ENCODE data around the gene ARHGAP24.

ARHGAP24 gene

DNA sequence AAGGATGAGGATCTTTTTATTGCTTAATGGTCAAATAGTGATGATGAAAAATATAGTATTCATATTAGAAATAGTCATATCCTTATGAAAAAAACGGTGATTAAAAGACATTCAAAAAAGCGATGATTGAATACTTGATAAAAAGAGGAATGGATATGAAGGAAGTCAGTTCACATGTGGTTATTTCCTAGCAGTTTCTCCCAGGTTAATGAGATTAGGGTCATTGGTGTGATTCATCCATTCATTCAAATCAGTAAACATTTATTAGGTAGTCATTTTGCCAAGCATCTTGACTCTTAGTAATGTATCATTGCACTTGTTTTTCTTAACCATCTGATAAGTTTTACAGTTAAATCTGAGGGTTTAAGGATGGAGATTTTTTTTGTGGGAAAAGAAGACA lies 294.1 kb downstream of the ARHGAP24 start:
- Histone ChIP-seq H3K9me3 (ENCODE audit: control insufficient read depth, low read length) (no peaks in the 10 kb centered on the region), H3K36me3 (ENCODE audit: control insufficient read depth, insufficient read depth, low read length) (no peaks in the 10 kb centered on the region), H3K9ac (ENCODE audit: low read length) (no peak overlapping the region), H3K27me3 (ENCODE audit: control insufficient read depth, insufficient read depth, low read length) (no peaks in the 10 kb centered on the region), H3K4me3 (ENCODE audit: low read length) (no peak overlapping the region), H3K4me1 (ENCODE audit: control insufficient read depth, insufficient read depth, low read length) (no peaks in the 10 kb centered on the region)

DNA sequence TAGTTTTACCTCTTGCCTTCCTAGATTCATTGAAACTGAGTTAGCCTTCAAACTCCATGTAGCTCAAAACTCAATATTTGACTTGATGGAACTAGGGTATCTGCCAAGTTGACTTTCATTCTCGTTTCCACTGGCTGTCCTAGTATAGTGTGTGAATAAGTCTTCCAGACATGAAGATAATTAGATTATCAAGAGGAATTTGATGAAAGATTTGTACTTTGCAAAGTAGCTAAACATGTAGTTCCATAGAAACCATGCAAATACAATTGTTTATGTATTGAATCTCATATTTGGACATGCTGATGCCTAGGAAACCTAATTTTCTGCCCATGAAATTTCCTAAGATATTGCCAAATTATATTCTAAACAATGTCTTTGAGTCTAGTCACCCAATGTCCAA lies 297.5 kb downstream of the ARHGAP24 start:
- no peak overlapping the region for H3K9ac ChIP-seq (ENCODE audit: low read length)
- no peaks in the 10 kb centered on the region for H3K27me3 ChIP-seq (ENCODE audit: control insufficient read depth, insufficient read depth, low read length)
- no peak overlapping the region for H3K4me3 ChIP-seq (ENCODE audit: low read length)
- H3K4me1 ChIP-seq (ENCODE audit: control insufficient read depth, insufficient read depth, low read length), result no peaks in the 10 kb centered on the region
- H3K36me3 ChIP-seq (ENCODE audit: control insufficient read depth, insufficient read depth, low read length), result no peaks in the 10 kb centered on the region
- H3K9me3 ChIP-seq (ENCODE audit: control insufficient read depth, low read length), result no peaks in the 10 kb centered on the region

DNA sequence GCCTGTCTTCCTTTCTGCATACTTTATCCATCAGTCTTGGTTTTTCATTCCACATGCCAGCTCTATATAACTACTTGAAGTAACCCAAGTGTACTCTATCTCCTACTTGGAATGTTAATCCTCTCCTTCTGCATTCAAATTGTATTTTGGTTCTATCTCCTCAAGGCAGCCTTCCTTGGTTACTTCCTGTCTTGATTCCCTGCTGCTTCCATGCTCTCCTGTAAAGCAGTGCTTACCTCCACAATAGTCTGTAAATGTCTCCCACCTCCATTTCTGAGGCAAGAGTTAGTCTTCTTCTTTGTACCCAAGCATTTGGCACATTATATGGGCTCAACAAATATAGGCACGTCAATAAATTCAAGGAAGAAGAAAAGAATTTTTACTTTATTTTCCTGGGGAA lies 298.4 kb downstream of the ARHGAP24 start:
- no peaks in the 10 kb centered on the region for H3K36me3 ChIP-seq (ENCODE audit: control insufficient read depth, insufficient read depth, low read length)
- H3K9me3 ChIP-seq (ENCODE audit: control insufficient read depth, low read length), result no peaks in the 10 kb centered on the region
- H3K4me1 ChIP-seq (ENCODE audit: control insufficient read depth, insufficient read depth, low read length), result no peaks in the 10 kb centered on the region
- H3K4me3 ChIP-seq (ENCODE audit: low read length), result no peak overlapping the region
- no peaks in the 10 kb centered on the region for H3K27me3 ChIP-seq (ENCODE audit: control insufficient read depth, insufficient read depth, low read length)
- no peak overlapping the region for H3K9ac ChIP-seq (ENCODE audit: low read length)

DNA sequence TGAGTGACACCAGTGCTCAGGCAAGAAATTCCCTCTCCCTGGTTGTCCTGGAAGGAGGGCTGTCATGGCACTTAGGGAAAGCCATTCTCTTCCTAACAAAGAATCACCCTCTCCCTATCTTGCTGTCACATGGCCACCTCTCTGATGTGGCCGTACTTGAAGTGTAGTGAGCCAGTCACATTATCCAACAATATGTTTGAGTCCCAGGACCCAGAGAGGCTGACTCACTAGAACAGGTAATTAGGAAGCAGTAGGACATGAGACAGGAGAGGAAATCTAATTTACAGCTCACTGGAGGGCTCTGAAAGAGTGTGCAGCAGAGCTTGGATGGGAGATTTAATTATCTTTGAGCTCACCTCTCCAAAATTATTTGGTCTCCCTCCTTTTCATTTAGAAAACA lies 299.1 kb downstream of the ARHGAP24 start:
- no peak overlapping the region for H3K9ac ChIP-seq (ENCODE audit: low read length)
- H3K36me3 ChIP-seq (ENCODE audit: control insufficient read depth, insufficient read depth, low read length), result no peaks in the 10 kb centered on the region
- H3K9me3 ChIP-seq (ENCODE audit: control insufficient read depth, low read length), result no peaks in the 10 kb centered on the region
- no peaks in the 10 kb centered on the region for H3K27me3 ChIP-seq (ENCODE audit: control insufficient read depth, insufficient read depth, low read length)
- no peak overlapping the region for H3K4me3 ChIP-seq (ENCODE audit: low read length)
- no peaks in the 10 kb centered on the region for H3K4me1 ChIP-seq (ENCODE audit: control insufficient read depth, insufficient read depth, low read length)

DNA sequence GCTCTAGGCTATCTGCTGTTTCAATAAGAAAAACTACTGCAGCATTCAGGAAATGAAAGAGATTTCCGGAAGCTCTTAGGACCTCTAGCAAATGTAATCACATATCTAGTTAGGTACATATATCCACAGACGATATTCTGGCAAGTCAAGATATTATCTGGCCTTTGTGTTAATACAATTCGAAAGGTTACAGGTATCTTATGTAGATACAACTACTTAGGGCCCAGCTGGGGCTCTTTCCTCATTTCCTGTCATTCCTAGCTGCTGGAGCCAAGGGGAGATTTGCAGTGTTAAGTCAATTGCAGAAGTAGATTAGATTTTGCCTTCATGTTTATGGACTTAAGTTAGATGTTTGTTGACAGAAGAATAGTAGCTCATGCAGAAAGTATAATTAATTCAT lies 299.5 kb downstream of the ARHGAP24 start:
- no peaks in the 10 kb centered on the region for H3K36me3 ChIP-seq (ENCODE audit: control insufficient read depth, insufficient read depth, low read length)
- H3K4me3 ChIP-seq (ENCODE audit: low read length), result no peak overlapping the region
- no peaks in the 10 kb centered on the region for H3K4me1 ChIP-seq (ENCODE audit: control insufficient read depth, insufficient read depth, low read length)
- H3K27me3 ChIP-seq (ENCODE audit: control insufficient read depth, insufficient read depth, low read length), result no peaks in the 10 kb centered on the region
- no peak overlapping the region for H3K9ac ChIP-seq (ENCODE audit: low read length)
- H3K9me3 ChIP-seq (ENCODE audit: control insufficient read depth, low read length), result no peaks in the 10 kb centered on the region

DNA sequence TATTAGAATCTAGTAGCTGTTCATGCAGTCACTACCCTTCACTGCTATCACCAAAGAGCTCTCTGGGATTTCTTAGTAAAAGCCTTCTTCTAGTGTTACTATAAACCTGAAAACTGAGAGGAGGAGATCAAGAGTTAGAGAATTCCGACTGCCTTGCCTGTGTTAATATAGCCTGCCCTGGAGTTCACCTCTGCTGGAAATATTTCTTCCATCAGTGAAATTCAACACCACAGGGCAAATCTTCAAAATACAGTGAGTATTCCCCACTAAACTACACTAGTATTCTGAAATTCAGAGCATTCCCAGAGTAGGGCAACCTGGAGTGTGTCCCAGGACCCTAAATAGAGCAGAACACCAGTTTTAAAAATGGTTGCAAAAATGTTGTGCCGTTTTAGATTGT lies 301.1 kb downstream of the ARHGAP24 start:
- Histone ChIP-seq H3K4me3 (ENCODE audit: low read length) (no peak overlapping the region), H3K36me3 (ENCODE audit: control insufficient read depth, insufficient read depth, low read length) (no peaks in the 10 kb centered on the region), H3K9me3 (ENCODE audit: control insufficient read depth, low read length) (no peaks in the 10 kb centered on the region), H3K27me3 (ENCODE audit: control insufficient read depth, insufficient read depth, low read length) (no peaks in the 10 kb centered on the region), H3K9ac (ENCODE audit: low read length) (no peak overlapping the region), H3K4me1 (ENCODE audit: control insufficient read depth, insufficient read depth, low read length) (no peaks in the 10 kb centered on the region)

DNA sequence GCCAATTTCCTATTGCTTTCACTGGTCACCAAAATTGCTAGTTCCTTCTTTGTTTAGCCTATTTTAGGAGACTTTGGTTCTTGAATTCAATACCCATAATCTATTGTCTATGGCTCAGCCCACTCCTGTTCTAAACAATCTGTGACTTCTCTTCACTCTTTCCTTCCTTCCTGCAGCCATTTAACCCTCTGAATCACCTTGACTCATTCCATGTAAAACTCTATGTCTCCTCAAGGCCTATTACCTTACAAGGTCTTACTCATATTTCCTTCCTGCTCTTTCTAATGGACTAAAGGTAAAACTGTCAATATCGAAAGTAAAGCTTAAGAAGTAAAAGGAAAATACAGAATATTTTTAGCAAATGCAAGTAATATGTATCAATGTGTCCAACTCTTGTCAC lies 301.6 kb downstream of the ARHGAP24 start:
- Histone ChIP-seq H3K9ac (ENCODE audit: low read length) (no peak overlapping the region), H3K9me3 (ENCODE audit: control insufficient read depth, low read length) (no peaks in the 10 kb centered on the region), H3K27me3 (ENCODE audit: control insufficient read depth, insufficient read depth, low read length) (no peaks in the 10 kb centered on the region), H3K4me1 (ENCODE audit: control insufficient read depth, insufficient read depth, low read length) (no peaks in the 10 kb centered on the region), H3K36me3 (ENCODE audit: control insufficient read depth, insufficient read depth, low read length) (no peaks in the 10 kb centered on the region), H3K4me3 (ENCODE audit: low read length) (no peak overlapping the region)

DNA sequence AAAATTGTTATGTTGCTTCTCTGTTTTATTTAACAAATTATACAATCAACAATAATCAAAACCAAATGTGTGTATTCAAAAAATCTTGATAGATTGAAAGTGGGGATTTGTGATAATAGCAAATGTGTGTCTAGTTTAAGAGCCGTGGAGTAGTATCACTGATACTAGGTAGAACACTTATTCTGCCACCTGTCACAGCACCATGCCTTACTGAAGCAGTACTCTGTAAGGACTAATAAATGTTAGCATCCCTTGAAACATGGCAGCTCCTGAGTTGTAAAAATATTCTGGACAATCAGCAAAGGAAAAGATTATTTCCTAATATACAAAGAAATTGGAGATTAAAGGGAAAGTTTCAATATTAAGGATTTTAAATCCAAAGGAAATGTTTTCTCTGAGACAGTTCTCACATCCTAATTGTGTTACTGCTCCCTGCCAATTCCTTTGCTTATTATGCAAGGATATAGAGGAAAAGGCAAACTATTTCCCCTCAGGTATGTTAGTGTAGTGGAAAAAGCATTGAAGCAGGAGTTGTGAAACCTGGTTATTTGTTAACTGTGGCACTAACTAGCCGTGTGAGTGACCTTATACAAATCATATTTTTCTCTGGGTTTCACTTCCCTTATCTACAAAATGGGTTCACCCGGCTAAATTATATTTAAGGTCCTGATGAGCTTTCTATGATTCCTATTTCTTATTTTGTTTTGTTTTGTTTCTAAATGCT lies 303.1 kb downstream of the ARHGAP24 start:
- H3K4me1 ChIP-seq (ENCODE audit: control insufficient read depth, insufficient read depth, low read length), result no peaks in the 10 kb centered on the region
- no peak overlapping the region for H3K4me3 ChIP-seq (ENCODE audit: low read length)
- no peak overlapping the region for H3K9ac ChIP-seq (ENCODE audit: low read length)
- no peaks in the 10 kb centered on the region for H3K27me3 ChIP-seq (ENCODE audit: control insufficient read depth, insufficient read depth, low read length)
- H3K9me3 ChIP-seq (ENCODE audit: control insufficient read depth, low read length), result no peaks in the 10 kb centered on the region
- H3K36me3 ChIP-seq (ENCODE audit: control insufficient read depth, insufficient read depth, low read length), result no peaks in the 10 kb centered on the region

DNA sequence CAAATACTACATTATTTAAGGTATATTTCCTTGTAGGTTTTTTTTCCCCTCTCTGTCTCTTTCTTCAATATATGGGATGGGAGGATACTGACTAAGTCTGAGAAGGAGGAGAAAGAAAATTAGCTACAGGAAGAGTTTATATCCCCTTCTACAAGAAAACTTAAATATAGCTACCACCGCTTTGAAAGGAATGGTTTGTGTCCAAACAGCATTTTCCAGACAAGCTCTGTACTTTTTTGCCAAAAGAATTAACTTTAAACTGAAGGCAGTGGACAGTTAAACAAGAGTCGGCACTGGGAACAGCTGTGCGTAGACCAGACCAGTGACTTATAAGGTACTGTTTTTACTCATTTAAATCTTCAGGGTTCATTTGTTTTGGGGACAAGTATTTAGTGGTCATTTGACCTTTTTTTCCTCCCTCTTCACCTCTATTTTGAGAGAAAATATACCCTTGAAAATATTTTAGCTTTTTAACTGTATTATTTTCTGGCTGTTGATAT lies 303.7 kb downstream of the ARHGAP24 start:
- Histone ChIP-seq H3K4me1 (ENCODE audit: control insufficient read depth, insufficient read depth, low read length) (no peaks in the 10 kb centered on the region), H3K9ac (ENCODE audit: low read length) (no peak overlapping the region), H3K27me3 (ENCODE audit: control insufficient read depth, insufficient read depth, low read length) (no peaks in the 10 kb centered on the region), H3K4me3 (ENCODE audit: low read length) (no peak overlapping the region), H3K9me3 (ENCODE audit: control insufficient read depth, low read length) (no peaks in the 10 kb centered on the region), H3K36me3 (ENCODE audit: control insufficient read depth, insufficient read depth, low read length) (no peaks in the 10 kb centered on the region)

DNA sequence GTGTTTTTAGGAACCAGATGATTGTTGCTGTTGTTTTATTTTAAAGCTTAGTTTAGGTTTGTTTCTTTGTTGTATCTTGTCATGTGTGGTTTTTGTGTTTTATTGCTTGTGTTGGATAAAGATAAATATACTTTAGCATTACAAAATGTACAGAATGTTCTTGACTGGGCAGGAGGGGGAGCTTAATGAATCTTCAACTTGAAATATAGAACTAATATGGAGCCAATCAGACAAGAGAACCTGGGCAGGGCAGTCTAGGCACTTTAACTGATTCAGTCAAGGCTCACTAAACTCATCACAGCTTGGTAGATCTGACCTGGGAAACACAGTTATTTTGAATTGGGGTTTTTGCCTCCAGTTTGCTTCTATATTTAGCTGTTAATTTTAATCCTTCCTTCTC lies 304.2 kb downstream of the ARHGAP24 start:
- Histone ChIP-seq H3K27me3 (ENCODE audit: control insufficient read depth, insufficient read depth, low read length) (no peaks in the 10 kb centered on the region), H3K9me3 (ENCODE audit: control insufficient read depth, low read length) (no peaks in the 10 kb centered on the region), H3K4me3 (ENCODE audit: low read length) (no peak overlapping the region), H3K36me3 (ENCODE audit: control insufficient read depth, insufficient read depth, low read length) (no peaks in the 10 kb centered on the region), H3K4me1 (ENCODE audit: control insufficient read depth, insufficient read depth, low read length) (no peaks in the 10 kb centered on the region), H3K9ac (ENCODE audit: low read length) (no peak overlapping the region)

DNA sequence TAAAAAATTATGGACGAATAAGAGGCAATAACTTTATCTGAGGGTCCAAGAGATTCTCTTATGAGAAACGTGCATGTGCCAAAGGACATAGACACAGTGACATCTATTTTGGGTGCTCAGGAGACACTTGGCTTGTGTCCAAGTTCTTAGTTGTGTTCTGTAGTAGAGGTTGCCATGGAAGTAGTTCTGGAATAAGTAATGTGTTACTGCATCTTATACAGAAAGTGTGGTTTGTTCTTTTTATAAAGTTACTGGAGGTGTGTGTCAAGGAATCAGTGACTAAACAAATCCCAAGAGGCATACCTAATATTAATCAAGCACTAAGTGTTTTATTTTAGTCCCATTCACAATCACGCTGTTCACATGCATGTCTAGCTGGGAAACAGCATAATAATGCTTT lies 305.7 kb downstream of the ARHGAP24 start:
- H3K27me3 ChIP-seq (ENCODE audit: control insufficient read depth, insufficient read depth, low read length), result no peaks in the 10 kb centered on the region
- H3K4me3 ChIP-seq (ENCODE audit: low read length), result no peak overlapping the region
- H3K36me3 ChIP-seq (ENCODE audit: control insufficient read depth, insufficient read depth, low read length), result no peaks in the 10 kb centered on the region
- no peaks in the 10 kb centered on the region for H3K9me3 ChIP-seq (ENCODE audit: control insufficient read depth, low read length)
- H3K4me1 ChIP-seq (ENCODE audit: control insufficient read depth, insufficient read depth, low read length), result no peaks in the 10 kb centered on the region
- no peak overlapping the region for H3K9ac ChIP-seq (ENCODE audit: low read length)

DNA sequence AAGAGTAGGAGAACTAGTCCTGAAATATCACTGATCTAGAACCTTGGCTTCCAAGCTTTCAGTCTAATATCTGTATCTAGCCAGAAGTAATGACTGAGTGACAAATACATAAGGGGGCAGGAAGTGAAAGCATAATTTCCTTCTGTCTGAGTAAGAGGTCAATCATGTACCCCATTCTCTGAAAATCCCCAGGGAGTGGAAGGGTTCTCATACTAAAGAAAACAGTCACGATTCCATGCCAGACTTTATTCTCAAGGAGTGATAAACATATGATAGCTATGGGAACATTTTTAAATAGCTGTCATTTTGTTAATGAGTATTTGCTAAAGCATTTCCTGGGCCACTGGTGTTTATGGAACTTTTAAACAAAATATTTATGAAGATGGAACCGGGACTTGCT lies 308.5 kb downstream of the ARHGAP24 start:
- no peak overlapping the region for H3K9ac ChIP-seq (ENCODE audit: low read length)
- no peaks in the 10 kb centered on the region for H3K27me3 ChIP-seq (ENCODE audit: control insufficient read depth, insufficient read depth, low read length)
- no peaks in the 10 kb centered on the region for H3K9me3 ChIP-seq (ENCODE audit: control insufficient read depth, low read length)
- H3K36me3 ChIP-seq (ENCODE audit: control insufficient read depth, insufficient read depth, low read length), result no peaks in the 10 kb centered on the region
- no peak overlapping the region for H3K4me3 ChIP-seq (ENCODE audit: low read length)
- no peaks in the 10 kb centered on the region for H3K4me1 ChIP-seq (ENCODE audit: control insufficient read depth, insufficient read depth, low read length)

DNA sequence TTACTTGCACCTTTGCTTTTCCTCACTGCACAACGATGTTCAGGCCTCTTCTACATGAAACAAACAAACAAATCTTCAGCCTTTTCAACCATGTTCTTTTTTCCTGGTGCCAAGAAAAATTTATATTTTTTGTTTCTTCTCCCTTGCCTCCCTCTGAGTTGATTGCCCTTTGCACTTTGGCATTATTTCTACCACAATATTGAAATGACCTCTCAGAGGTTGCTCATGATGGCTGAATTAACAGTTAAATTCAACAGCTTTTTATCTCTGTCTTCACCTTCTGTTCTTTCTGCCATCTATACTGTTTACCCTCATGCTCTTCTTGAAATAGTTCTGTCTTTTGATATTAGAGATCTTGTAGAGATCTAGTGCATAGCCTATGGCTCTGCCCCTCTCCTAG lies 308.9 kb downstream of the ARHGAP24 start:
- no peaks in the 10 kb centered on the region for H3K36me3 ChIP-seq (ENCODE audit: control insufficient read depth, insufficient read depth, low read length)
- no peaks in the 10 kb centered on the region for H3K4me1 ChIP-seq (ENCODE audit: control insufficient read depth, insufficient read depth, low read length)
- no peaks in the 10 kb centered on the region for H3K27me3 ChIP-seq (ENCODE audit: control insufficient read depth, insufficient read depth, low read length)
- no peaks in the 10 kb centered on the region for H3K9me3 ChIP-seq (ENCODE audit: control insufficient read depth, low read length)
- no peak overlapping the region for H3K9ac ChIP-seq (ENCODE audit: low read length)
- no peak overlapping the region for H3K4me3 ChIP-seq (ENCODE audit: low read length)
